OCI-LY3 (cell line): ENCODE measurements around the gene ABCG5.

Experiments used
- EZH2phosphoT487 ChIP-seq: fragments of 200-600 bp; shearing (Covaris generic); IDR thresholded peaks from 2 replicates; pipeline ENCODE4 v1.6.1; 2018; ENCODE audit warnings: antibody characterized with exemption, mixed run types, low read depth
- TF ChIP-seq, protein P1 (sequence below): fragments of 200-600, 300-600 bp; sonication (generic); IDR thresholded peaks from 2 replicates; pipeline ENCODE4 v1.5.1; 2014; ENCODE audit warnings: antibody characterized with exemption, low read length, low read depth

DNA sequence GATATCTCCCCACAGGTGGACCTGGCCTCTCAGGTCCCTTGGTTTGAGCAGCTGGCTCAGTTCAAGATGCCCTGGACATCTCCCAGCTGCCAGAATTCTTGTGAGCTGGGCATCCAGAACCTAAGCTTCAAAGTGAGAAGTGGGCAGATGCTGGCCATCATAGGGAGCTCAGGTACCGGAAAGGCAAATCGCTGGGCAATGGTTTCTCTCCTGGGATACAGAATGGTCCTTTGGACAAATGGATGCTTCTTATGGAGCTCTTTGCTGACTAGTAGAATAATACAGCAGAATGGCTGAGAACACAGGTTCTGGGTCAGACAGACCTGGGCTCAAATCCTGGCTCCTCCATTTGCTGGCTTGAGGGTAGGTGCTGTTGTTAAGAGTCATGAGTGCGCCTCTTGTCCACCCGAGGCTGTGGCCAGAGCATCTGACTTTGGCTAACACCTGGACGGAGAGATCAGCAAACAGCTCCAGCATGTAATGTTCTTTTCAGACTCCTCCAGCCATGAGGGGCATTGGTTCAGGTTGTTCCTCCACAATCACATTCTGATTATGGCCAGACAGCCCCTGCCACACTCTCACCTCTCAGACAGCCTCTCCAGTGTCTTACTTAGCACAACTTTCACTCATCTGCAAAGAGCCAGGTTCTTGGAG lies 7.6 kb upstream of the ABCG5 start:
- TF ChIP-seq, protein P1, sequence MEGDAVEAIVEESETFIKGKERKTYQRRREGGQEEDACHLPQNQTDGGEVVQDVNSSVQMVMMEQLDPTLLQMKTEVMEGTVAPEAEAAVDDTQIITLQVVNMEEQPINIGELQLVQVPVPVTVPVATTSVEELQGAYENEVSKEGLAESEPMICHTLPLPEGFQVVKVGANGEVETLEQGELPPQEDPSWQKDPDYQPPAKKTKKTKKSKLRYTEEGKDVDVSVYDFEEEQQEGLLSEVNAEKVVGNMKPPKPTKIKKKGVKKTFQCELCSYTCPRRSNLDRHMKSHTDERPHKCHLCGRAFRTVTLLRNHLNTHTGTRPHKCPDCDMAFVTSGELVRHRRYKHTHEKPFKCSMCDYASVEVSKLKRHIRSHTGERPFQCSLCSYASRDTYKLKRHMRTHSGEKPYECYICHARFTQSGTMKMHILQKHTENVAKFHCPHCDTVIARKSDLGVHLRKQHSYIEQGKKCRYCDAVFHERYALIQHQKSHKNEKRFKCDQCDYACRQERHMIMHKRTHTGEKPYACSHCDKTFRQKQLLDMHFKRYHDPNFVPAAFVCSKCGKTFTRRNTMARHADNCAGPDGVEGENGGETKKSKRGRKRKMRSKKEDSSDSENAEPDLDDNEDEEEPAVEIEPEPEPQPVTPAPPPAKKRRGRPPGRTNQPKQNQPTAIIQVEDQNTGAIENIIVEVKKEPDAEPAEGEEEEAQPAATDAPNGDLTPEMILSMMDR = no peak
- TF ChIP-seq EZH2phosphoT487 = no peak
